HUES6 (cell line): ENCODE measurements around the gene ADARB1.

ENCODE experiments used
- H3K27ac ChIP-seq: 2 replicates; pipeline ENCODE4 v1.7.0; 2013; ENCODE audit warnings: low read depth, mild to moderate bottlenecking, low read length, inconsistent platforms
- H3K27me3 ChIP-seq: 2 replicates; pipeline ENCODE4 v1.6.1; 2013; ENCODE audit warnings: low read length; ENCODE audit not compliant: control insufficient read depth, insufficient read depth
- H3K36me3 ChIP-seq: 2 replicates; pipeline ENCODE4 v1.6.1; 2013; ENCODE audit warnings: low read length; ENCODE audit not compliant: control insufficient read depth, insufficient read depth
- H3K4me1 ChIP-seq: 2 replicates; pipeline ENCODE4 v1.6.1; 2013; ENCODE audit warnings: low read length; ENCODE audit not compliant: control insufficient read depth, insufficient read depth
- H3K4me3 ChIP-seq: 2 replicates; pipeline ENCODE4 v1.5.1; 2013; ENCODE audit warnings: low read depth, low read length
- H3K9ac ChIP-seq: one replicate; pipeline ENCODE4 v1.6.1; 2013; ENCODE audit warnings: mild to moderate bottlenecking, low read length
- H3K9me3 ChIP-seq: 2 replicates; pipeline ENCODE4 v1.6.1; 2013; ENCODE audit warnings: low read depth, low read length; ENCODE audit not compliant: control insufficient read depth, insufficient read depth

Gene ADARB1

GRCh38 chr21:45041351-45041805 lies 33.0 kb upstream of the ADARB1 start:
- H3K4me1 ChIP-seq: no peaks in the 10 kb centered on the region
- no peaks in the 10 kb centered on the region for H3K36me3 ChIP-seq
- H3K27me3 ChIP-seq: no peaks in the 10 kb centered on the region
- no peak overlapping the region for H3K27ac ChIP-seq
- H3K4me3 ChIP-seq: no peak overlapping the region
- H3K9me3 ChIP-seq: peaks cover 21% of the 10 kb centered on the region
- no peak overlapping the region for H3K9ac ChIP-seq

DNA sequence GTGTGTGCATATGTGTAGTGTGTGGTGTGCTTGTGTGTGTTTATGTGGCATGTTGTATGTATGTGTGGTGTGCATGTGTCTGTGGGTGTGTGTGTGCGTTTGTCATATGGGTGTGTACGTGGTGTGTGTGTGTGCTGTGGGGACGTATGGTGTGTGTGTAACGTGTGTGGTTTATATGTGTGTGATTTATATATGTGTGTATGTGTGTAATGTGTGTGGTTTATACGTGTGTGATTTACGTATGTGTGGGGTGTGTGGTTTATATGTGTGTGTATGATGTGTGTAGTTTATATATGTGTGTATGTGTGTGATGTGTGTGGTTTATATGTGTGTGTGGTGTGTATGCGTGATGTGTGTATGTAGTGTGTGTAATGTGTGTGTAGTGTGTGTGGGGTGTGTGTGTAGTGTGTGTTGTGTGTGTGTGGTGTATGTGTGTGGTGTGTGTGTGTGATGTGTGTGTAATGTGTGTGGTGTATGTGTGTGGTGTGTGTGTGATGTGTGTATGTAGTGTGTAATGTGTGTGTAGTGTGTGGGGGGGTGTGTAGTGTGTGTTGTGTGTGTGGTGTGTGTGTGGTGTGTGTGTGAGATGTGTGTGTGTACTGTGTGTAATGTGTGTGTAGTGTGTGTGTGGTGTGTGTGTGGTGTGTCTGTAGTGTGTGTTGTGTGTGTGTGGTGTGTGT lies 32.3 kb upstream of the ADARB1 start:
- H3K27ac ChIP-seq: no peak overlapping the region
- no peak overlapping the region for H3K4me3 ChIP-seq
- no peaks in the 10 kb centered on the region for H3K36me3 ChIP-seq
- H3K9me3 ChIP-seq: peaks cover 18% of the 10 kb centered on the region
- H3K27me3 ChIP-seq: no peaks in the 10 kb centered on the region
- H3K9ac ChIP-seq: no peak overlapping the region
- H3K4me1 ChIP-seq: no peaks in the 10 kb centered on the region

- H3K27ac ChIP-seq: no peak overlapping the region
- H3K36me3 ChIP-seq: no peaks in the 10 kb centered on the region
- H3K9ac ChIP-seq: no peak overlapping the region
- H3K9me3 ChIP-seq: peaks cover 20% of the 10 kb centered on the region
- no peaks in the 10 kb centered on the region for H3K4me1 ChIP-seq
- H3K27me3 ChIP-seq: no peaks in the 10 kb centered on the region
- no peak overlapping the region for H3K4me3 ChIP-seq
These were observed 31.7 kb upstream of the ADARB1 start for GRCh38 chr21:45042664-45043161.

DNA sequence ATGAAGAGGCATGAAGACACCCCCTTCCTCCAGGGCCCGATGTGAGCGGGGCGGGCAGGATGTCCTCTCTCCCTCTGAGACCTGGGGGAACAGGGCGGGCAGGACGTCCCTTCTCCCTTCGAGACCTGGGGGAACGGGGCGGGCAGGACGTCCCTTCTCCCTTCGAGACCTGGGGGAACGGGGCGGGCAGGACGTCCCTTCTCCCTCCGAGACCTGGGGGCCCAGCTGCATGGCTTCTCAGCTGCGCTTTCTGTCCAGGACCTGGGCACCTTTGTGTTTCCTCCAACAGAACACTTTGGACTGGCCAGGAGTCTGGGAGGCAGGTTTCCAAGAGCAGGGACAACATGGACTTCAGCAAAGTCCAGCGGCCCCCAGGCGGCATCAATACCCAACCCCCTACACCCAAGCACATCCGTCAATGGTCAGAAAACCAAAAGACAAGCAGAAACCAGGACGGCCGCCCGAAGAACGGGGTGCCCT lies 30.8 kb upstream of the ADARB1 start:
- H3K27me3 ChIP-seq: no peaks in the 10 kb centered on the region
- H3K4me3 ChIP-seq: no peak overlapping the region
- no peak overlapping the region for H3K27ac ChIP-seq
- peaks cover 20% of the 10 kb centered on the region for H3K9me3 ChIP-seq
- H3K9ac ChIP-seq: no peak overlapping the region
- no peaks in the 10 kb centered on the region for H3K36me3 ChIP-seq
- H3K4me1 ChIP-seq: no peaks in the 10 kb centered on the region

GRCh38 chr21:45045481-45045880 lies 28.9 kb upstream of the ADARB1 start:
- Histone ChIP-seq H3K27ac (no peak overlapping the region), H3K9me3 (peaks cover 20% of the 10 kb centered on the region), H3K27me3 (no peaks in the 10 kb centered on the region), H3K36me3 (no peaks in the 10 kb centered on the region), H3K4me1 (peaks cover 1% of the 10 kb centered on the region; the same call in 1 of the 2 replicates), H3K4me3 (no peak overlapping the region), H3K9ac (no peak overlapping the region)

DNA sequence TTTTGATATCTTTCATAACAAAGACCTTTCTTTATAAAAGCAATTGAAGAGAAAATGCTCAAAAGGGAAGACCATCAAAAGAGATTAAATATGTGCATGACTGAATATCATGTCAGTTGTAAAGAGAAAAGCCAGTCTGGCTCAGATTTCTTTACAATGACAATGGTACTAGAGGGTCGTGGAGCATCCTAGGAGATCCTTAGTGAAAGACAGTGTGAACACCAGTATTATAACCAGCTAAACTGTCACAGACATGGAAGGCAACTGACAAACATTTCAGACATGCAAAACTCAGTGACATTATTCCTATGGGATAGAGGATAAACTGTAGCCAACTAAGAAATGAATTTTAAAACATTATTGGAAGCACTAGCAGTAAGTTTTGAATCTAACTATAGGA lies 27.1 kb upstream of the ADARB1 start:
- H3K36me3 ChIP-seq: no peaks in the 10 kb centered on the region
- no peak overlapping the region for H3K9ac ChIP-seq
- H3K9me3 ChIP-seq: peaks cover 20% of the 10 kb centered on the region
- no peak overlapping the region for H3K27ac ChIP-seq
- no peaks in the 10 kb centered on the region for H3K27me3 ChIP-seq
- H3K4me3 ChIP-seq: no peak overlapping the region
- peaks cover 14% of the 10 kb centered on the region for H3K4me1 ChIP-seq

DNA sequence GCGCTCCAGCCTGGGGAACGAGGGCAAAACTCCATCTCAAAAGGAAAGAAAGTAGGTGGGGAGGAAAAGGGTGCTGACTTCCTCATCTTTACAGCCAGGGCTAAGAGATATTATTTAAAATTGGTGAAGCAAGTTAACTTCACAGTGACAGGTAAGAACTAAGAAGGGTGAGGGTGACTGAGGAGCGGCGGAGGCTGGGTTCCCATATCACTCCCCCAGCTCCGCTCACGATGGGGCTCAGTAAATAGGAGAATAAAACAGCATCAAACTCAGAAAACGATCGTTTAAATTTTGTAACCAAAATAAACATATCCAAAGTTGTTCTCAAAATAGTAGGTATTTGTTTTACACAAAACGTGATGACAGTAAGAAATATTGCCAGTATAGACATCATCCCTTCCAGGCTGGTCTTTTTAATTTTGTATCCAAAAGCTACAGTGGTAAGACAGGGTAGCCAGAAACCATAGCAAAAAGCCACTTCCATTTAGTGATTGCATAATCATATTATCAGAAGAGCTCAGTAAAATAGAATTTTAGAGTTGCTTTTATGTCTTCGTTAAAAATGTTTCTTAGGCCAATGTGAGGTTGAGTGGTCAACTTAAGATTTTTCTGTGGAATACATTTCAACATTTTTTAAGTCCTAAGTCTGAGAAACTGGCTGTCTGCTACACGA lies 26.2 kb upstream of the ADARB1 start:
- Histone ChIP-seq H3K4me3 (no peak overlapping the region), H3K27ac (no peak overlapping the region), H3K36me3 (no peaks in the 10 kb centered on the region), H3K4me1 (peaks cover 14% of the 10 kb centered on the region), H3K9ac (no peak overlapping the region), H3K9me3 (peaks cover 20% of the 10 kb centered on the region), H3K27me3 (no peaks in the 10 kb centered on the region)

- H3K9me3 ChIP-seq: peaks cover 20% of the 10 kb centered on the region
- no peak overlapping the region for H3K4me3 ChIP-seq
- H3K4me1 ChIP-seq: peaks cover 14% of the 10 kb centered on the region
- H3K27ac ChIP-seq: no peak overlapping the region
- H3K36me3 ChIP-seq: no peaks in the 10 kb centered on the region
- no peak overlapping the region for H3K9ac ChIP-seq
- H3K27me3 ChIP-seq: no peaks in the 10 kb centered on the region
These were observed 25.4 kb upstream of the ADARB1 start for GRCh38 chr21:45048968-45049367.

DNA sequence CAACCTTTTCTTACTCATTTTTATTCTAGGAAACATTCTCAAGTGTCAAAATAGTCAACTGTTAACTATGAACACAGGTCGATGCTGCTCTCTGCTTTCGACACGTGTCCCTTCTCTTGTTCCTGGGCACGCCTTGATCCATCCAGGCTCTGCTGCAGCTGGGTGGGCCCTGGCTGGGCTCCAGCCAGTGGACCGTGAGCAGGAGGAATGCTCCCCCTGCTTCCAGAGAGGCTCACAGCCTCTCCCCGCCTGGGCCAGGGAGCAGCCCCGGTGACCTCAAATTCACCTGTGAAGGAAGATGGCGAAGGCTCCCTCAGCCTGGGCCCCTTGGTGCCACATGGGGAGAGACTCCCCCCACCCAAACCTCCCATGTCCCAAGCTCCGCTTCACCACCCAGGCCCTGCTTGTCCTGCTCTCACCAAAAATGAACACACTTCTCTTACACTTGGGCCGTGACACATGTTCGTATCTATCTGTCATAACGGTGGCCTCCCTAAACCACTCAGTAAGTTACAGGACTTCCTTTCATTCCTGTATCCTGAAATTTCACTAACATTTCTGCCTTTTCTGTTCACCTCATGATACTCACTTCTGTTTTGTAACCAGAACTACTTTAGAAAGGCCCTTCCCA lies 24.6 kb upstream of the ADARB1 start:
- H3K9ac ChIP-seq: no peak overlapping the region
- peaks cover 20% of the 10 kb centered on the region for H3K9me3 ChIP-seq
- no peaks in the 10 kb centered on the region for H3K27me3 ChIP-seq

DNA sequence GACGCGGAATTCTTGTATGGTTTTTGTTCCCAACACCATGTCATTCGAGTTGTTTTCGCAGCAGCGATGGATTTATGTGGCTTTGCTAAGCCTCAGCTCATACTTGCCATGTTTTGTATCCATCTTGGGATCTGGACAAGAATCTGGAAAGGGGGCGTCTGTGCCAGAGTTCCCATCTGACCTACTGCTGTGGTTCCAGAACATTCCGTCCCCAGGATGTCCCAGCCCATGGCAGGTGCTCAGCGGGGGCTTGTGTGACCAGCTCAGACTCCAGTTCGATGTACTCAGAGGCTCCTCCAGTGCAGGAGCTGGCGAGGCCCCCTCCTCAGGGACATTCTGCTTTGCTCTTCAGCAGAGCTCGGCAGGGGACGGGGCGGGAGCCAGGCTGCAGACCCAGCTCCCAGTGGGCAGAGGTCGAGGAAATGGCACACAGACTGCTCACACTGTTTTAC lies 24.0 kb upstream of the ADARB1 start:
- Histone ChIP-seq H3K9ac (no peak overlapping the region), H3K4me3 (no peak overlapping the region), H3K36me3 (no peaks in the 10 kb centered on the region), H3K4me1 (peaks cover 19% of the 10 kb centered on the region), H3K9me3 (peaks cover 18% of the 10 kb centered on the region), H3K27me3 (no peaks in the 10 kb centered on the region), H3K27ac (no peak overlapping the region)

More for the DNA sequence above, 24.6 kb upstream of the ADARB1 start:
- Histone ChIP-seq H3K27ac (no peak overlapping the region), H3K4me3 (no peak overlapping the region), H3K36me3 (no peaks in the 10 kb centered on the region), H3K4me1 (peaks cover 15% of the 10 kb centered on the region)
